ENCODE measurements around the gene SFRP5.

SFRP5 gene

GRCh38 chr10:97733256-97733655, 38.5 kb downstream of the SFRP5 start:
- no peak for DNase-seq

- DNase-seq: no peak
Observed at GRCh38 chr10:97732052-97732359, 39.8 kb downstream of the SFRP5 start.

- peak; percentile 61 to 63 for DNase-seq
Observed at GRCh38 chr10:97731346-97732051, 40.3 kb downstream of the SFRP5 start.

- DNase-seq: no peak
Observed at GRCh38 chr10:97729014-97729413, 42.8 kb downstream of the SFRP5 start.

GRCh38 chr10:97726636-97727178, 45.1 kb downstream of the SFRP5 start:
- DNase-seq: no peak

DNA sequence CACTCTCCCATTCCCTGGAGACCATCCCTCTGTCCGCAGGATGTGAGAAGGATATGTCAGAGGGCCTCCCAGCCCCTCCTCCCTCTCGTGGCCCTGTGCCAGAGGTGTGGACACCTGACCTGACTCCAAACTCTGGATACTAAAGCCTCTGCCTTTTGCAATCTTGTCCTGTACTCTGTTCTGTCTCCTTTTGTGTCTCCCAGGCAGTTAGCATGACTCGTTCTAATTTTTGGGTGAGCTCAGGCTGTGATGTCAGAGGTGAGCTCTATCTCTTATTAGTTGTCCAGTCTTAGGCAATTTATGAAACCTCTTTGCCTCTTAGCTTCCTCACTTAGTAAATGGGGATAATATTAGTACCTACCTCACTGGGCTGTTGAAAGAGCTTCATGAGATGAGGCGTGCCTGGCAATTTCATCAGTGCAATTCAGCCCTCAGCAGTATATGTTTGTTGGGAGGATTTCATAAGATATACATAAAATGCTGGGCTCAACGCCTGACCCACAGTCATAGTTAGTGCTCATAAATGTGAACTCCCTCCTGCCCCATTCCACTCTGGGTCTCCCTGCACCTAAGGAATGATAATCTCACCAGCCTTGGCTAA, 47.4 kb downstream of the SFRP5 start:
- no peak for DNase-seq

DNA sequence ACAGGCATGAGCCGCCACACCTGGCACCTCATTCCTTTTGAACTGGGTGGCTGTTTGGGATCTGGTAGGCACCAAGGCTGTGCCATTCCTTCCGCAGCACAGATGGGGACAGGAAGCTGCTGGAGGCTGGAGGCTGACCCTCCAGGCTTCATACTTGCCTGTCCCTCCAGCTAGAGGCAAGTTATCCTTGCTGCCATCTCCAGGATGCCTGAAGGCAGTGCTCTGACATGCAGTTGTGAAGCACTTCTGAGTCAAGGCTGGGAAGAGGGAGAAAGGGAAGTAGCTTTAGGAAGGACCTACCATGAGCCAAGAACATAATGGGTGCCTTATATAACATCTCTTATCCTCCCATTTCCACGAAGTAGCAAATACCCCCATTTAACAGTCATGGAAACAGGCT, 48.8 kb downstream of the SFRP5 start:
- DNase-seq: no peak

DNA sequence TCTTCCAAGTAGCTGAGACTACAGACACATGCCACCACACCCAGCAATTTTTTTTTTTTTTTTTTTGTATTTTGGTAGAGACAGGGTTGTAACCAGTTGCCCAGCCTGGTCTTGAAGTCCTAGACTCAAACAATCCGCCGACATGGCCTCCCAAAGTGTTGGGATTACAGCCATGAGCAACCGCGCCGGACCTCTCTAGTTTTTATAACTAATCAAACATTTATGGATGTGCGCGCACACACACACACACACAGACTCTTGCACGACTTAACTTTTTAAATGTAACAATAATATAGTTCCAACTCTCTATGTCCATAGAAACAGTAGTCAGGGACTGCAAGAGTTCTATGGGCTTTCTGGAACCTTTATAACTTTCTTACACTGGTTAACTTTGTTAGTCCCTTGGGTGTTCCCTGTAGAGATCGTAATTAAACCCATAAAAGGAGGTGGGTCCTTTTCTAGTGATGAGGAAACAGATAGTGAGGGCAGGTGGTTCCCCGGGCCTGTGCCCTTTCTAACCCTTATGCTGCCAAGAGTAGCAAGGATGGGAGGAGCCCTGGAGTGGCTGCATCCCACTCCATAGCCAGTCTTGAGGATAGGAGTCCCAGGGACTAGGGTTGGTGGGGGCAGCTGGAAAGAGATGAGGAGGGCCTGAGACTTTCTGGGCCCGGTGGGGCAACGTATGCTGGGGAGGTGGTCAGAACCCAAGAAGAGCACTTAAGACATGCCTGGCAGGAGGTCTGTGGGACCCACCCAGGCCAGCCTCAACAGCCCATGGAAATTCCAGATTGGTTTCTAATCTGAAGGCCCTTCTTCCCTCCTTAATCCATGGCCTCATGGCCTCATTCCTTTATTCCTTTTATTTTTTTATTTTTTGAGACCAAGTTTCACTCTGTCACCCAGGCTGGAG, 49.7 kb downstream of the SFRP5 start:
- DNase-seq: no peak

- DNase-seq: no peak
Observed at GRCh38 chr10:97719602-97720001, 52.2 kb downstream of the SFRP5 start.

- DNase-seq: no peak
Observed at GRCh38 chr10:97718659-97719142, 53.1 kb downstream of the SFRP5 start.

- no peak for DNase-seq
Observed at GRCh38 chr10:97718178-97718577, 53.6 kb downstream of the SFRP5 start.

- no peak for DNase-seq
Observed at GRCh38 chr10:97717627-97718026, 54.2 kb downstream of the SFRP5 start.
